Mammary epithelial cell (primary cell): ENCODE data around the gene VSIG8.

Source experiments
- CTCF ChIP-seq, 2 donors: IDR thresholded peaks in 1 of 2; conservative IDR thresholded peaks in 1 of 2; 2 replicates each; pipeline ENCODE4 v1.5.1; 2011 to 2012; ENCODE audit warnings: inconsistent platforms in 2 of 2, low read length in 2 of 2, mild to moderate bottlenecking in 2 of 2, control low read depth in 1 of 2, low read depth in 1 of 2; ENCODE audit not compliant: insufficient read depth in 1 of 2; ENCODE audit errors: extremely low read depth in 1 of 2
- EZH2 ChIP-seq: IDR thresholded peaks from 2 replicates; pipeline ENCODE4 v1.6.1; 2012; ENCODE audit warnings: low read length, inconsistent platforms, borderline replicate concordance

- TF ChIP-seq CTCF (conservative IDR thresholded peaks at IDR 0.05 in 1 of 2, IDR thresholded peaks at IDR 0.05 in 1 of 2; ENCODE audit: extremely low read depth in 1 of 2, insufficient read depth in 1 of 2, low read depth in 1 of 2, low read length in 2 of 2) (no peak), EZH2 (no peak)
These were observed 16.7 kb upstream of the VSIG8 start for GRCh38 chr1:159879136-159879535.
